Stomach (tissue), 9 donors: ENCODE measurements around the gene TMEM240. TPM values are rescaled to one million over a fixed set of nuclear protein-coding genes. Genes with fewer than 3 reads are reported as not detected.
"Not testable (repeated sequence)": the region's sequence is repeated elsewhere in the genome, so short reads cannot be mapped to it uniquely, and the experiment has no call there.

Experiments
- DNase-seq, 2 donors: peaks; one replicate each; pipeline versions ENCODE4 v3.0.0 to v3.0.0-alpha.2; 2013 to 2019
- H3K27ac ChIP-seq, 5 donors: fragments of 200-600 bp in 4 of 5; sonication (generic) in 4 of 5; one replicate each; pipeline ENCODE4 v1.5.1; 2013 to 2019; ENCODE audit warnings: mild to moderate bottlenecking in 1 of 5, moderate library complexity in 1 of 5
- H3K27me3 ChIP-seq, 3 donors: fragments of 200-600 bp; sonication (generic); one replicate each; pipeline ENCODE4 v1.5.1; 2017 to 2019; ENCODE audit warnings: mixed run types in 1 of 3
- H3K36me3 ChIP-seq, 4 donors: fragments of 200-600 bp; sonication (generic); 1 replicate in 3 of 4; 2 replicates in 1 of 4; pipeline ENCODE4 v1.5.1; 2016 to 2019
- H3K4me1 ChIP-seq, 4 donors: fragments of 200-600 bp; sonication (generic); one replicate each; pipeline ENCODE4 v1.5.1; 2016 to 2019
- H3K4me3 ChIP-seq, 4 donors: fragments of 200-600 bp; sonication (generic) in 3 of 4; one replicate each; pipeline ENCODE4 v1.5.1; 2016 to 2019; ENCODE audit warnings: mild to moderate bottlenecking in 1 of 4
- H3K9me3 ChIP-seq, 4 donors: fragments of 200-600 bp; sonication (generic); one replicate each; pipeline ENCODE4 v1.5.1; 2016 to 2019
- CTCF ChIP-seq, 7 experiments: fragments of 450-650 bp in 4 of 7; fragments of 200-600 bp in 3 of 7; sonication (generic) in 3 of 7; IDR thresholded peaks; one replicate each; pipeline ENCODE4 v1.5.1; 2016 to 2019; ENCODE audit warnings: antibody characterized with exemption in 7 of 7, control low read depth in 2 of 7, mild to moderate bottlenecking in 1 of 7
- EP300 ChIP-seq: sonication (generic); formaldehyde crosslinking; IDR thresholded peaks from one replicate; pipeline ENCODE4 v1.6.1; 2017; ENCODE audit warnings: antibody characterized with exemption
- POLR2A ChIP-seq, 4 donors: fragments of 450-650 bp; IDR thresholded peaks; one replicate each; pipeline ENCODE4 v1.6.1; 2016; ENCODE audit warnings: antibody characterized with exemption in 4 of 4, control low read depth in 2 of 4, mild to moderate bottlenecking in 1 of 4, moderate library complexity in 1 of 4
- POLR2AphosphoS5 ChIP-seq, 3 donors: sonication (generic); formaldehyde crosslinking; IDR thresholded peaks; one replicate each; pipeline ENCODE4 v1.6.1; 2016; ENCODE audit warnings: antibody characterized with exemption in 3 of 3
- WGBS, 5 donors: extraction: QIAGEN DNeasy Blood & Tissue Kit in 3 of 5; methylation state at CpG; one replicate each; pipeline versions ENCODE4 v1.1.5 to v1.1.7; 2013 to 2018; 5-methylcytosine and 5-hydroxymethylcytosine counted together
- intact Hi-C: fragments of 100-400 bp; cut with DNase I; formaldehyde crosslinking; loops from one replicate; pipeline ENCODE4 v1.15.1; 2023; ENCODE audit warnings: low total_unique reads
- polyA plus RNA-seq, 3 donors: library from polyadenylated mRNA; stranded (reverse); fragments of 200-250 nt; gene quantifications; one replicate each; pipeline ENCODE4 v1.2.3, GENCODE V29; 2013
- total RNA-seq, 5 donors: library from RNA; depleted of rRNA; stranded (reverse); fragments of >200 nt; gene quantifications; one replicate each; pipeline versions ENCODE4 v1.1.0 to v1.2.3, GENCODE V29; 2014 to 2016
- donor health status: healthy with polysubstance abuse.
- donor health status: Bipolar disorder and iron deficiency.
- donor health status: healthy.

Gene TMEM240
- total and polyA plus RNA-seq, 8 donors: 1.8 to 10.3 (median 3.5) TPM; not detected in 3

GRCh38 chr1:1507305-1507704 is 33.1 kb downstream of the TMEM240 start:
- intact Hi-C loops: no loop called here
- DNase-seq: no peak
- no peaks in the 10 kb centered on the region for H3K36me3 ChIP-seq
- no peak overlapping the region for H3K27ac ChIP-seq
- no peak overlapping the region for H3K4me3 ChIP-seq
- WGBS, 5 donors: 87 to 94% (median 94%) methylated on average over 4 of the region's 4 CpGs
- H3K4me1 ChIP-seq: peaks cover 9 to 24% (median 18%) of the 10 kb centered on the region in 4 donors
- no peaks in the 10 kb centered on the region for H3K9me3 ChIP-seq
- H3K27me3 ChIP-seq: no peaks in the 10 kb centered on the region
- TF ChIP-seq POLR2AphosphoS5 (IDR thresholded peaks at IDR 0.05): no peak
- no peak for TF ChIP-seq POLR2A (IDR thresholded peaks at IDR 0.05)
- TF ChIP-seq CTCF (IDR thresholded peaks at IDR 0.05): no peak
- TF ChIP-seq EP300: no peak

GRCh38 chr1:1505801-1506200 is 34.6 kb downstream of the TMEM240 start:
- 63 to 70% (median 68%) methylated on average over 5 of the region's 5 CpGs for WGBS, 5 donors
- H3K36me3 ChIP-seq, intact Hi-C loops, H3K27me3 ChIP-seq, DNase-seq, H3K9me3 ChIP-seq: not testable (repeated sequence)
- peak overlapping the region in 4 of 5 donors; percentile 70 to 75 (median 72) for H3K27ac ChIP-seq
- H3K4me1 ChIP-seq: peaks cover 6 to 18% (median 13%) of the 10 kb centered on the region in 4 donors
- H3K4me3 ChIP-seq: peak overlapping the region in 1 of 4 donors; percentile 22

GRCh38 chr1:1505366-1505798 is 35.0 kb downstream of the TMEM240 start:
- intact Hi-C loops: not testable (repeated sequence)
- H3K27ac ChIP-seq: peak overlapping the region; percentile 42 to 75 (median 71)

GRCh38 chr1:1504777-1505365 is 35.6 kb downstream of the TMEM240 start:
- intact Hi-C loops: not testable (repeated sequence)
- 25 to 35% (median 32%) methylated on average over 15 to 16 of the region's 16 CpGs for WGBS, 5 donors

More at GRCh38 chr1:1505366-1505798, 35.0 kb downstream of the TMEM240 start:
- not testable (repeated sequence) for H3K9me3 ChIP-seq, H3K27me3 ChIP-seq, H3K36me3 ChIP-seq
- Histone ChIP-seq H3K4me1 (peaks cover 5 to 14% (median 11%) of the 10 kb centered on the region in 4 donors), H3K4me3 (peak overlapping the region in 2 of 4 donors; percentile 14 to 22)
- WGBS, 5 donors: 10 to 23% (median 15%) methylated on average over 10 to 17 of the region's 22 CpGs
- TF ChIP-seq POLR2AphosphoS5 (IDR thresholded peaks at IDR 0.05) (peak in 1 of 3 donors; percentile 3), CTCF (IDR thresholded peaks at IDR 0.05) (peak in 1 of 7 experiments; percentile 6)
- peak; percentile 30 to 59 for DNase-seq

GRCh38 chr1:1495461-1495975 is 44.9 kb downstream of the TMEM240 start:
- 67 to 93% (median 92%) methylated on average over 5 to 18 of the region's 18 CpGs for WGBS, 5 donors
- intact Hi-C loops, H3K4me3 ChIP-seq, H3K27ac ChIP-seq, H3K27me3 ChIP-seq, DNase-seq, H3K4me1 ChIP-seq: not testable (repeated sequence)
- peaks cover 10 to 59% (median 54%) of the 10 kb centered on the region in 4 donors for H3K36me3 ChIP-seq
- peaks cover 0 to 23% (median 12%) of the 10 kb centered on the region in 4 donors for H3K9me3 ChIP-seq

More at GRCh38 chr1:1504777-1505365, 35.6 kb downstream of the TMEM240 start:
- Histone ChIP-seq H3K4me3 (peak overlapping the region in 2 of 4 donors; percentile 14 to 22), H3K4me1 (peaks cover 5 to 14% (median 11%) of the 10 kb centered on the region in 4 donors), H3K27ac (peak overlapping the region; percentile 42 to 75 (median 71))
- DNase-seq: peak; percentile 69 to 71
- TF ChIP-seq CTCF (IDR thresholded peaks at IDR 0.05): peak in 5 of 7 experiments; percentile 46 to 68 (median 60)
- H3K27me3 ChIP-seq, H3K36me3 ChIP-seq, H3K9me3 ChIP-seq: not testable (repeated sequence)

- H3K27me3 ChIP-seq, H3K27ac ChIP-seq, H3K4me3 ChIP-seq, H3K4me1 ChIP-seq, DNase-seq, intact Hi-C loops: not testable (repeated sequence)
- peaks cover 0 to 23% (median 12%) of the 10 kb centered on the region in 4 donors for H3K9me3 ChIP-seq
- 98% methylated on average over 18 to 22 of the region's 22 CpGs; no CpG with 5 or more reads in 1 of the 5 donors for WGBS, 5 donors
- peaks cover 21 to 71% (median 66%) of the 10 kb centered on the region in 4 donors for H3K36me3 ChIP-seq
Observed at GRCh38 chr1:1494311-1494710, 46.1 kb downstream of the TMEM240 start.
